ENCODE data around the gene S100A3.

DNA sequence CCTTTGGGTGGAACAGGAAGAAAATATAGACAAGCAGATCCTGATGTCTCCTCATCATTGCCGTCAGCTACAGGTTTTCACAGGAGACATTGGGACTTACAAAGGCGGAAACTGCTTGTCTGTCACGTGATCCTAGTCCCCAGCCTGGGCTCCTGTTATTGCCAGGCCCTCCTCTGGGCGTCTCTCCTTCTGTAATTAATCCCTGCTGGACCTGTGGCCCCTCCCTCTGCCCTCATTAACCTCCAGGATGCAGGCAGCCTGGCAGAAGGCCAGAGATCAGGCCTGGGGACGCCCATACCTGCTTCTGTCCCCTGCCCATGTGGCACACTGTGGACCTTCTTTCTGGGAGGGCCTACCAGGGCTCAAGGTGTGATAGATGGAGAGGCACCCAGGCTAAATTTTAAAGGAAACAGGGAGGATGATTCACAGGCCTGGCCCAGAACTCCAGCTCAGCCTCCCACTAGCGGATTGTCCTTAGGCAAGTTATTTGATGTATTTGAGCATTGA lies 10.7 kb downstream of the S100A3 start:
- no peak for TF ChIP-seq AHR (CRISPR knock-in tag; IDR thresholded peaks at IDR 0.05)
- TF ChIP-seq, protein P1, sequence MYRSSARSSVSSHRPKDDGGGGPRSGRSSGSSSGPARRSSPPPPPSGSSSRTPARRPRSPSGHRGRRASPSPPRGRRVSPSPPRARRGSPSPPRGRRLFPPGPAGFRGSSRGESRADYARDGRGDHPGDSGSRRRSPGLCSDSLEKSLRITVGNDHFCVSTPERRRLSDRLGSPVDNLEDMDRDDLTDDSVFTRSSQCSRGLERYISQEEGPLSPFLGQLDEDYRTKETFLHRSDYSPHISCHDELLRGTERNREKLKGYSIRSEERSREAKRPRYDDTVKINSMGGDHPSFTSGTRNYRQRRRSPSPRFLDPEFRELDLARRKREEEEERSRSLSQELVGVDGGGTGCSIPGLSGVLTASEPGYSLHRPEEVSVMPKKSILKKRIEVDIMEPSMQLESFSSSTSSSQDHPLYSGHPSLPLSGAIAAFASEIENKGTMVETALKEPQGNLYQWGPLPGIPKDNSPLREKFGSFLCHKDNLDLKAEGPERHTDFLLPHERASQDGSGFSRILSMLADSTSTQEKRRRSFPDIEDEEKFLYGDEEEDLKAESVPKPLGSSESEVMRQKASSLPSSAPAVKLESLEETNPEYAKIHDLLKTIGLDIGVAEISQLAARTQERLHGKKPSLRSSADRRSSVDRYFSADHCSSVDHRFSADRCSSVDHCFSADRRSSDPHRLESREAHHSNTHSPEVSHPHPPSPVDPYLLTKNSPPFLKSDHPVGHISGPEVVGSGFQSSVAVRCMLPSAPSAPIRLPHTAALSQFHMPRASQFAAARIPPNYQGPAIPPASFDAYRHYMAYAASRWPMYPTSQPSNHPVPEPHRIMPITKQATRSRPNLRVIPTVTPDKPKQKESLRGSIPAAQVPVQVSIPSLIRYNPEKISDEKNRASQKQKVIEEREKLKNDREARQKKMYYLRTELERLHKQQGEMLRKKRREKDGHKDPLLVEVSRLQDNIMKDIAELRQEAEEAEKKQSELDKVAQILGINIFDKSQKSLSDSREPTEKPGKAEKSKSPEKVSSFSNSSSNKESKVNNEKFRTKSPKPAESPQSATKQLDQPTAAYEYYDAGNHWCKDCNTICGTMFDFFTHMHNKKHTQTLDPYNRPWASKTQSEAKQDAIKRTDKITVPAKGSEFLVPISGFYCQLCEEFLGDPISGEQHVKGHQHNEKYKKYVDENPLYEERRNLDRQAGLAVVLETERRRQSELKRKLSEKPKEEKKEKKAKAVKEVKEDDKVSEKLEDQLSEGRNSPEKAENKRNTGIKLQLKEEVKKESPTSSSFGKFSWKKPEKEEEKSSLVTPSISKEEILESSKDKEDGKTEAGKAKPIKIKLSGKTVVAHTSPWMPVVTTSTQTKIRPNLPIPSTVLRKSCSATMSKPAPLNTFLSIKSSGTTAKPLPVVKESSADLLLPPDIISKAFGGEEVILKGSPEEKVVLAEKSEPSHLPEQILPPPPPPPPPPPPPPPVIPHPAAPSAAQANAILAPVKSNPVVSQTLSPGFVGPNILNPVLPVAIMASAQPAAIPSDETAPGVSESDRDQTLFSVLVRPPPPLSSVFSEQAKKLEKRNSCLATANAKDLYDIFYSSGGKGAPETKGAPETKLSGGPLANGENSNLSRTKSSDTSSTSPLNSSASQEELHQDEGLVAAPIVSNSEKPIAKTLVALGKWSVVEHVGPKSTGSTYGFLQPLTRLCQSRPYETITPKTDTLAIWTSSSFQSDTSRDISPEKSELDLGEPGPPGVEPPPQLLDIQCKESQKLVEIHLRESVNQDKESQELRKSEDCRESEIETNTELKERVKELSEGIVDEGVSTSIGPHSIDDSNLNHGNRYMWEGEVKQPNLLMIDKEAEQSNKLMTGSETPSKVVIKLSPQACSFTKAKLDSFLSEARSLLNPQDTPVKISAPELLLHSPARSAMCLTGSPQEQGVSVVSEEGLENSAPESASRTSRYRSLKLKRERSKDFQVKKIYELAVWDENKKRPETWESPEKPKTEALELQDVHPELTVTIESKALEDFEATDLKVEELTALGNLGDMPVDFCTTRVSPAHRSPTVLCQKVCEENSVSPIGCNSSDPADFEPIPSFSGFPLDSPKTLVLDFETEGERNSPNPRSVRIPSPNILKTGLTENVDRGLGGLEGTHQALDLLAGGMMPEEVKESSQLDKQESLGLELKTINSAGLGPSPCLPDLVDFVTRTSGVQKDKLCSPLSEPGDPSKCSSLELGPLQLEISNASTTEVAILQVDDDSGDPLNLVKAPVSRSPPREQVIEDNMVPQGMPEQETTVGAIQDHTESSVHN (CRISPR knock-in tag; IDR thresholded peaks at IDR 0.05) = no peak
- no peak for TF ChIP-seq ZBTB1 (CRISPR knock-in tag; IDR thresholded peaks at IDR 0.05; ENCODE audit: borderline replicate concordance)
- TF ChIP-seq ZNF776 (CRISPR knock-in tag; IDR thresholded peaks at IDR 0.05) = no peak
- TF ChIP-seq KLF9 (CRISPR knock-in tag; IDR thresholded peaks at IDR 0.05; ENCODE audit: low read depth) = no peak
- TF ChIP-seq ZNF138 (CRISPR knock-in tag; IDR thresholded peaks at IDR 0.05; ENCODE audit: low read depth) = no peak
- TF ChIP-seq HOXA7 (CRISPR knock-in tag; IDR thresholded peaks at IDR 0.05) = no peak
- no peak for TF ChIP-seq ZNF124 (CRISPR knock-in tag; IDR thresholded peaks at IDR 0.05)
- TF ChIP-seq, protein P2, sequence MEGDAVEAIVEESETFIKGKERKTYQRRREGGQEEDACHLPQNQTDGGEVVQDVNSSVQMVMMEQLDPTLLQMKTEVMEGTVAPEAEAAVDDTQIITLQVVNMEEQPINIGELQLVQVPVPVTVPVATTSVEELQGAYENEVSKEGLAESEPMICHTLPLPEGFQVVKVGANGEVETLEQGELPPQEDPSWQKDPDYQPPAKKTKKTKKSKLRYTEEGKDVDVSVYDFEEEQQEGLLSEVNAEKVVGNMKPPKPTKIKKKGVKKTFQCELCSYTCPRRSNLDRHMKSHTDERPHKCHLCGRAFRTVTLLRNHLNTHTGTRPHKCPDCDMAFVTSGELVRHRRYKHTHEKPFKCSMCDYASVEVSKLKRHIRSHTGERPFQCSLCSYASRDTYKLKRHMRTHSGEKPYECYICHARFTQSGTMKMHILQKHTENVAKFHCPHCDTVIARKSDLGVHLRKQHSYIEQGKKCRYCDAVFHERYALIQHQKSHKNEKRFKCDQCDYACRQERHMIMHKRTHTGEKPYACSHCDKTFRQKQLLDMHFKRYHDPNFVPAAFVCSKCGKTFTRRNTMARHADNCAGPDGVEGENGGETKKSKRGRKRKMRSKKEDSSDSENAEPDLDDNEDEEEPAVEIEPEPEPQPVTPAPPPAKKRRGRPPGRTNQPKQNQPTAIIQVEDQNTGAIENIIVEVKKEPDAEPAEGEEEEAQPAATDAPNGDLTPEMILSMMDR (CRISPR knock-in tag; IDR thresholded peaks at IDR 0.05) = peak; percentile 22; the same call in 1 of the 2 replicates
- no peak for TF ChIP-seq NFATC3 (CRISPR knock-in tag; IDR thresholded peaks at IDR 0.05)
- no peak for TF ChIP-seq YEATS4 (CRISPR knock-in tag; IDR thresholded peaks at IDR 0.05; ENCODE audit: borderline replicate concordance)
- no peak for TF ChIP-seq KDM1A (CRISPR knock-in tag; IDR thresholded peaks at IDR 0.05)

Data from HepG2 (cell line).